NCI-H460 (cell line): ENCODE results near the gene ST6GALNAC2. TPM values are rescaled to one million over a fixed set of nuclear protein-coding genes. Genes with fewer than 3 reads are reported as not detected.
A peak's percentile ranks its signal among the peaks of the same experiment; 100 is the strongest.

Experiments
- DNase-seq: peaks from one replicate; pipeline ENCODE4 v3.0.0-alpha.2; 2016; ENCODE audit warnings: low read depth; ENCODE audit errors: extremely low read depth
- total RNA-seq: library from RNA; depleted of rRNA; stranded (reverse); fragments of >200 nt; shearing (Covaris generic); gene quantifications from 2 replicates; pipeline ENCODE4 v1.2.3, GENCODE V29; 2014

The ST6GALNAC2 gene
- total RNA-seq, 1 experiment from 2014 or later: 1.4 TPM

GRCh38 chr17:76558198-76559095 lies 27.2 kb downstream of the ST6GALNAC2 start:
- DNase-seq: peak; percentile 33

GRCh38 chr17:76557368-76558197 lies 28.1 kb downstream of the ST6GALNAC2 start:
- peak; percentile 98 for DNase-seq

DNA sequence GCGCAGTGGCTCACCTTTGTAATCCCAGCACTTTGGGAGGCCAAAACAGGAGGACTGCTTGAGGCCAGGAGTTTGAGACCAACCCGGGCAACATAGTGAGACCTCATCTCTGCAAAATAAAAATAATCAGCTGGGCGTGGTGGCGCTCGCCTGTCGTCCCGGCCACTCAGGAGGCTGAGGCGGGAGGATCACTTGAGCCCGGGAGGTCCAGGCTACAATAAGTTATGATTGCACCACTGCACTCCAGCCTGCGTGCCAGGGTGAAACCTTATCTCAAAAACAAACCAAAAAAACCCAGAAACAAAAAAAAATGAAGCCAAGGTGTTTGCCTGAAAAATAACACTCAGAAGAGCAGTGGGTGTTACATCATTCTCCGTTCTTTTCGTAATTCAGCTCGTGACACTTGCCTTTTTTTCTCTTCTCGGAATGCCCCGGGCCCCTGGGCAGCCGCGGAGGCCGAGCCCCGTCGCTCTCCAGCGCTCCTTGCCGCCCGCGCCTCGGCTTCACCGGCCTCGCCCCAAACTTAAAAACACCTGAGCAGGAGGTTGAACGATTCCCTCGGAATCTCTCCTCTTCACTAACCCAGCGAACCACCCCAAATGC lies 28.8 kb downstream of the ST6GALNAC2 start:
- DNase-seq: no peak

DNA sequence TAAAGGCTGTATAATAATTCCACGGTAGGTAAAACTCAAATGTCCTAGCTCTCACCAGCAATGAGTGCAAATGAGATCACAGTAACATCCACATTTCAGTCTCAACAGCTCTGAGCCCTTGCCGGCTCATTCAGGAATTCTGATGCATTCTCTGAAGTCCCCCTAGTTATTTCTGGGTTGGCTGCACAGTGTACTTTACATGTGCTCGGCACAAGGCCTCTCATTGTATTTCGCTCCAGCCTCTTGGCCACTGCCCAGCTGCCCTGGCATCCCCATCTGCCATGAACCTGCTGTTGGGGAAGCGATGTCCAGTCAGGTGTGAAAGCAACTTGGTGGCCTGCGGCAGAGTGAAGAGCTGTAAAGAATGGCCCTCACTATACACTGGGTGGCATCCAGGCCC lies 31.5 kb downstream of the ST6GALNAC2 start:
- no peak for DNase-seq

GRCh38 chr17:76553178-76553908 lies 32.3 kb downstream of the ST6GALNAC2 start:
- no peak for DNase-seq

GRCh38 chr17:76551685-76552084 lies 34.0 kb downstream of the ST6GALNAC2 start:
- DNase-seq: no peak

DNA sequence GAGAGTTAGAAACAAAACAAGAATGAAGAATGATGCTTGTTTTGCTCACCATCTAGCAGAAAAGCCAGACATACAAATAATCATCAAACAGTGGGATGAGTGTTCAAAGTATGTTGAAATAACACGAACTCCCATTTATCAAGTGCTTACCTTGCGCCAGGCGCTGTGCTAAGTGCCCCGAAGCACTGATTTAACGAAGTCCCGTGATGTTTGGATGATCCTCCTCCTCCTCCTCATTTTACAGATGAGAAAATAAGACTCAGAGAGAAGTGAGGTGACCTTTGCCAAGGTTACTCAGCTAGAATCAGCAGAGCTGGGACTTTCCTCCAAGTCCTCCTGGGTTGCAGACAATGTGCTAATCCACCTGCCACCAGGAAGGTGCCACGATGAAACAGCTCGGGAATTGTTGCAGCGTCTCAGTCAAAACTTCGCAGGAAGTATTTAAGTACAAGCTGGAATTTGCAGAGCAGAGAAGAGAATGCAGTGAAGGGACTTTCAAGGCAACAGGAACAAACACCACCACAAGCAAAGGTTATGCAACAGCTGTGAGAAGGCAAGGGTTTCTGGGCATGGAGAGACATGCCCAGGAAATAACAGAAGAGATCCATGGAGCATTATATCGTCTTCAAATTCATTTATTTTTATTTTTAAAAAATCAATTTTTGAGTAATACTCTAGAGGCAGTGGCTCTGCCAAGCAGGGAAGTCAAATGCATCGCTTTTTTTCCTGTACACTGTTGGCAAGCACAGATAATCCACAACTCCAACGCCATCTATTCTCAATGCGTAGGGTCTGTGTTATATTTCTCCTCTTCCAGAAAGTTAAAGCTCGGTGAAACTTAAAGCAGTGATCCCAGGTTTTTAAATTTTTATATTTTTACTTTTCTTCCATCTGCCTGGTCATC lies 34.7 kb downstream of the ST6GALNAC2 start:
- peak; percentile 31 for DNase-seq

DNA sequence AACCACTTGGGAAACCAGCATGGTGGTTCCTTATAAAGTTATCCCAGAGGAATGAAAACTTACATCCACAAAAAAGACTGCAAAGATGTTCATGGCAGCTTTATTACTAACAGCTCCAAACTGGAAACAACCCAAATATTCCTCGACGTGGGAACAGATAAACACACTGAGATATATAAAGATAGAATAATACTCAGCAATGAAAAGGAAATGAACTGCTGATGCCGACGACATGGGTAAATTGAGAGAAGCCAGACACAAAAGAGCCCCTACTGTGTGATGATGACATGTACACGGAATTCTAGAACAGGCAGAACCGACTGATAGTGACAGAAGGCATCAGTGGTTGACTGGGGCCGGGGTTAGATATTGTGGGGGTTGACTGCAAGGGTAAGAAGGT lies 36.1 kb downstream of the ST6GALNAC2 start:
- no peak for DNase-seq

GRCh38 chr17:76549215-76549518 lies 36.5 kb downstream of the ST6GALNAC2 start:
- no peak for DNase-seq

- DNase-seq: no peak
Measured at GRCh38 chr17:76548378-76549214, 37.1 kb downstream of the ST6GALNAC2 start.

DNA sequence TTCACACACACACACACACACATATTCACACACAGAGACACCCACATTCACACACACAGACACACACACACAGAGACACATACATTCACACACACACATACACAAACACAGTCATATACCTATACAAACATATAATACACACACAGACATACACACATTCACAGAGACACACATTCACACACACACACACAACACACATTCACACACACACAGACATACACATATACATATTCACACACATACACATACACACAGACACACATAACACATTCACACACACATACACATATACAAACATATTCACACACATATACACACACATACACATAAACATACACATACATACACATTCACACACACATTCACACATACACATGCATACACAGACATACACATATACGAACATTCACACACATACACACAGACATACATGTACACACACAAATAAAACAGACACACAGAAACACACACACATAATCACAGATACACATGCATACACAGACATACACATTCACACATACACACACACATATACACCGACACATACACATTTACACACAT lies 37.9 kb downstream of the ST6GALNAC2 start:
- no peak for DNase-seq

DNA sequence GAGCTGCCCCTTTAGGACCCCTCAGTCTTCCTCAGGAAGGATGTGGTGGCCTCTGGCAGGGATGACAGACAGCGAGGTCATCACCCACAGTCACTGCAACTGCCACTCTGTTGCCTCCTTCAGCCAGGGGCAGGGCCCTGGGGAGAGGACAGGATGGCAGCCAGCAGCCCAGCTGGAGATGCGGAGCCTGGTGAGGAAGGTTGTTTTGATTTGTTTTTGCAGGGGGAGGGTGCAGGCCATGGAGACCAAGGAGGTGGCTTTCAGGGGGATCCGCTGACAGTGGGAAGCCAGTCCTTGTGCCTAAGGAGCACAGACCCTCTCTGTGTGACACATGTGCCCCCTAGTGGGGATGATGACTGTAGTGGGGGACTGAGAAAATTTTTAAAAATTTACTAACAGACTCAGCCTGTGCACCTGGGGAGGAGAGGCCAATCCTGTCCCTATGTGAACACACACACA lies 38.4 kb downstream of the ST6GALNAC2 start:
- DNase-seq: no peak

GRCh38 chr17:76546556-76547182 lies 39.0 kb downstream of the ST6GALNAC2 start:
- DNase-seq: no peak

GRCh38 chr17:76545918-76546555 lies 39.6 kb downstream of the ST6GALNAC2 start:
- DNase-seq: no peak

GRCh38 chr17:76544546-76545365 lies 40.9 kb downstream of the ST6GALNAC2 start:
- no peak for DNase-seq

GRCh38 chr17:76543826-76544545 lies 41.7 kb downstream of the ST6GALNAC2 start:
- DNase-seq: no peak
